H1 (cell line): ENCODE results near the gene OMG. TPM values are rescaled to one million over a fixed set of nuclear protein-coding genes. Genes with fewer than 3 reads are reported as not detected.

Source experiments
- BACH1 ChIP-seq: IDR thresholded peaks from 2 replicates; pipeline ENCODE4 v1.6.1; 2012; ENCODE audit warnings: low read length, improper control_type of control experiment
- GTF2F1 ChIP-seq: IDR thresholded peaks from 2 replicates; pipeline ENCODE4 v1.6.1; 2012; ENCODE audit warnings: low read depth, low read length, improper control_type of control experiment, borderline replicate concordance
- RNF2 ChIP-seq: fragments of 200-900, 300-1000 bp; sonication (generic); IDR thresholded peaks from 2 replicates; pipeline ENCODE4 v1.7.1; 2016; ENCODE audit warnings: borderline replicate concordance, low read depth, mild to moderate bottlenecking, antibody characterized with exemption, low read length; ENCODE audit not compliant: poor library complexity, severe bottlenecking; ENCODE audit errors: missing control alignments
- SIX5 ChIP-seq: IDR thresholded peaks from 2 replicates; pipeline ENCODE4 v1.6.1; 2011; ENCODE audit warnings: mild to moderate bottlenecking, low read depth, low read length
- SUZ12 ChIP-seq: fragments of 200-600 bp; sonication (generic); IDR thresholded peaks from 2 replicates; pipeline ENCODE4 v1.6.1; 2012; ENCODE audit warnings: mild to moderate bottlenecking, inconsistent platforms, low read length, moderate library complexity, mixed read lengths
- TAF1 ChIP-seq: IDR thresholded peaks from 2 replicates; pipeline ENCODE4 v1.6.1; 2011; ENCODE audit warnings: mild to moderate bottlenecking, low read depth, low read length
- TBP ChIP-seq: IDR thresholded peaks from 2 replicates; pipeline ENCODE4 v1.6.1; 2011; ENCODE audit warnings: low read depth, low read length, improper control_type of control experiment
- TEAD4 ChIP-seq: IDR thresholded peaks from 2 replicates; pipeline ENCODE4 v1.6.1; 2012; ENCODE audit warnings: low read depth, low read length, inconsistent platforms, mixed read lengths
- polyA plus RNA-seq, 7 experiments: library from polyadenylated mRNA; depleted of rRNA in 3 of 7; stranded (reverse) in 5 of 7; unstranded in 2 of 7; fragments of >200 nt in 5 of 7; fragments of 200-250 nt in 2 of 7; gene quantifications; 1 replicate in 5 of 7; 2 replicates in 1 of 7; 4 replicates in 1 of 7; pipeline versions ENCODE4 v1.2.1 to v1.2.3, GENCODE V29; 2011 to 2013; ENCODE audit warnings: missing spikeins in 2 of 7, mixed read lengths in 2 of 7
- total RNA-seq: library from RNA; stranded (reverse); fragmentation: NEBNext Ultra II Directional; extraction: Animal tissue kit (Norgen Biotek cat#: 25700); gene quantifications from 2 replicates; pipeline ENCODE4 v1.2.1, GENCODE V29; 2021
- TF ChIP-seq, protein P1 (sequence below): IDR thresholded peaks from 2 replicates; pipeline ENCODE4 v1.6.1; 2012; ENCODE audit warnings: inconsistent platforms

Gene OMG
- total and polyA plus RNA-seq, 2 of the 8 experiments (the other 6 are each of a cell fraction or from before 2014, with no cell fraction given), result not detected

DNA sequence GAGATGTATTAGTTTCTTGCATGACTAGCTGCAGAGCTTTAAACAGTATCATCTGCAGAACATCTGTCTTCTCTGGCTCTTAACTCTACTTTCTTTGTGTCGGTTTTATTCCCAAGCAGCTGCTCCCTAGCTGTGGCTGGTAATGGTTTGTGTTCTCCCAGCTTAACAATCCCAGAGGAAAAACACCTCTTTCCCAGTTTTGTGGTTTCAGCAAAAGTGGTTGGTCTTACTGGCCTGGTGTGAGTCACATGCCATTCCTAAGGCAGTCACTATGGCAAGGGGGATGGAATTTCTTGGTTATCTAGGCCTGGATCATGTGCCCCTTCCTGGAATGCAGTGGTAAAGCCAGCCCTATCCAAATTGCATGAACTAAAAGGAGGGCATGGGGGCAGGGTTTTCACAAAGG is 27.5 kb downstream of the OMG start (continued):
- TF ChIP-seq TAF1 (no peak), TEAD4 (peak; percentile 94), SUZ12 (no peak), RNF2 (no peak), TBP (no peak), BACH1 (no peak), SIX5 (no peak), GTF2F1 (no peak)
- TF ChIP-seq, protein P1, sequence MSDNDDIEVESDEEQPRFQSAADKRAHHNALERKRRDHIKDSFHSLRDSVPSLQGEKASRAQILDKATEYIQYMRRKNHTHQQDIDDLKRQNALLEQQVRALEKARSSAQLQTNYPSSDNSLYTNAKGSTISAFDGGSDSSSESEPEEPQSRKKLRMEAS, result no peak; the same call in 1 of the 2 replicates
- TF ChIP-seq, all 59 proteins: peak for 7
